Hematopoietic multipotent progenitor cell treated with erythropoietin and hydrocortisone succinate and interleukin-3 and kit ligand, for 17 days (in vitro differentiated cells): ENCODE data around the gene SCLY.

Source experiments
- DNase-seq: peaks from one replicate; pipeline ENCODE4 v3.0.0-alpha.2; 2015; ENCODE audit warnings: low spot score

Gene SCLY

GRCh38 chr2:238097988-238098871 is 37.4 kb downstream of the SCLY start:
- DNase-seq = peak; percentile 94

DNA sequence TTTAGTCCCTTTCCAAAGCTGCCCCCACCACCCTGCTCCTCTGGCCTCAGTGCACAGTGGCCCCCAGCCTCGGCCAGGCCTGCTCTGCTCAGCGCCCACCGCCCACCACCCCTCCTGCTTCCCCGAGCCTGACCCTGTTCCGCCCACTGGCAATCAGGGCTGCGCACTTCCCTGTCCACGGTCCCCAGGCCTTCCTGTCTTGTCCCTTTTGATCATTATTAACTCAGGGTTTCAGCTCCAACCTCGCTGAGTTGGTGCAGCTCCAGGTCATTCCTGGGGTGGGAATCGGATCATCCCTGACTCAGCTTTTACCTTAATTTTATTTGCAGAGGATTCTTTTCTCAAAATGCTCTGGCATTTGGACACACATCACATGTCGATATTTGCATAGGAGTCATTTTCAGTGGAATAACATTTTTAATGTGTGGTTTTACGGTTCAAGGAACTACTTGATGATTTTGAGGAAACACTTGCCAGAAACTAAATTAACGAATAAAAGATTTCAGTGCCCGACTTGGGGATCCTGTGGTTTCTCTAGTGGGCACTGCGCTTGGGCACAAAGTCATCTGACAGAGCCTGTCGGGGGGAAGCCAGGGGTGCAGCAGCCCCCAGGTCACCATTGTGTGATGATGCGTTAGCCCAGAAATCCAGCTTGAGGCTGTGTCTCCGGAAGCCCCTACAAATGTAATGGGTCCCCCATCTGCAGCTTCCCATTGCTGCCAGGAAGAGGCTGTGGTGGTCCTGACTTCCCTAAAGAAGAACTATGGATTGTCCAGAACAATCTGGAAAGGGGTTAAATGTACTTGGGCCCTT is 38.3 kb downstream of the SCLY start:
- DNase-seq = no peak

DNA sequence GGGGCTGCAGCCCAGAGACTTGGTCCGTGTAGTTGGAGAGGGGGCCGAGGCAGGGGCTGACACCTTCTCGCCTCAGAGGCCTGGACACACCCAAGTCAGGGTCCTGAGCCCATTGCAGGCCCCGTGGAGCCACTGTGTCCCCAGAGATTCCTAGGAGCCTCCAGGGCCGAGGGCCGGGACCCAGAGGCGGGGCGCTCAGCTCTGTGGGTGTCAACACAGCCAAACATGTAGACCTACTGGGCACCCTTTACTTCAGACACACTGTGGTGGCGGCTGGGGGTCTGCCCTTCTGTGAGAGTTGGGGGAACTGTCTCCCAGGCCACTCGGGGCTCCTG is 38.9 kb downstream of the SCLY start:
- no peak for DNase-seq

GRCh38 chr2:238100049-238100820 is 39.4 kb downstream of the SCLY start, which contains the start of gene ESPNL:
Gene ESPNL (plus strand): TSS chr2:238100340. CDS start chr2:238100420, 80 bp downstream.
- DNase-seq = peak; percentile 24

- DNase-seq = no peak
Measured at GRCh38 chr2:238100821-238101771, 40.3 kb downstream of the SCLY start.

DNA sequence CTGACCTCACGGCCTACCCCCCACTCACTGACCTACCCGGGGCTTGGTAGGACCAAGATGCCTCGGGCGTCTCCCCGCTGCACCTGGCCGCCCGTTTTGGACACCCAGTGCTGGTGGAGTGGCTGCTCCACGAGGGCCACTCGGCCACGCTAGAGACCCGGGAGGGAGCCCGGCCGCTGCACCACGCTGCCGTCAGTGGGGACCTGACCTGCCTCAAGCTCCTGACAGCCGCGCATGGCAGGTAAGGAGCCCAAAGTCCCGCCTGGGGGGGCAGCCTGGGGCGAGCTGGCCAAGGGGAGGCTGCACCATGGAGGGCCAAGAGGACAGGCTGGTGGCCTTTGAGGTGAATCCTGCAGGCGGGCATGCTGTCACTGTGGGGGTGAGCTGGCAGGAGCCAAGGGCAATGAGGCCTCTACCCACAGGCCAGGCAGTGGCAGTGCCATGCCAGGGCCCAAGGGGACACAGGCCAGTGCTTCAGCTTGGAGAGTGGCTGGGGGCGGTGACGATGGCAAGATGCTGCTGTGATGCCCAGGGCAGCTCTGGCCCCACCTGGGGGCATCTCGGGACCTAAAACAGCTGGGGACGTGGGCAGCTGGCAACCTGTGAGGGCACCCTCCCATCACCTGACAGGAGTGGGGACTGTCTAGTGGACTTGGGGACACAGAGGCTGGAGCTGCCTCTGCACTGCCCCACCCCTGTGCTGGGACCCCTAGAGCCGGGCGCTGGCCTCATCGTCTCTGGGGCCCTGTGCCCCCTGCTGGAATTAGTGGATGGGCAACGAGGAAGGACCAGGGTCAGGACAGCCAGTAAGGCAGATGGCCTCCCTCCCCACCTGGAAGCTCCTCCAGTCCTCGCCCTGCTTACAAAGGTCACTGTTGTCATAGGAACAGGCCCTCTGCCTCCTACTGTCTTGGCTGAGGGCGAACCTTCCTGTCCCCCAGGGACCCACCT is 41.4 kb downstream of the SCLY start:
- no peak for DNase-seq

GRCh38 chr2:238102865-238103264 is 42.1 kb downstream of the SCLY start:
- no peak for DNase-seq

- DNase-seq = no peak
Measured at GRCh38 chr2:238103465-238104225, 42.8 kb downstream of the SCLY start.

DNA sequence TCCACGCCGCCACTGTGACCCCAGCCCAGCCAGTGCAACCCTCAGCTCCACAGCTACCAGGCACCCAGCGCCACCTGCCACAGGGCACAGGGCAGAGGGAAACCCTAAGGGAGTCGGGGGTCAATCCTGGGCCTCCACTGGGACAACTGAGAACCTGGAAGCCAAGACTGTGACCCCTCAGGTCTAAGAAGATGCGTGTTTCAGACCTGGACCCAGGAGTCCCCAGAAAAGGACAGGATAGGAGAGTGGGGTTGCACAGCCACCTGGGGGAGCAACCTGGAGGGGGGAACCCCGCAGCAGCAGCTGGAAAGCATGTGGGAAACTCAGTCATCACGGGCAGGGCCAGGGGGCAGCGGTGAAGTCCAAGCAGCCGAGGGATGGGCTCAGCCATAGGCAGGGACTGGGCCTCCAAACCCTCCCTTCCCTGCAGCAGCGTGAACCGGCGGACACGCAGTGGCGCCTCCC is 43.5 kb downstream of the SCLY start:
- no peak for DNase-seq

GRCh38 chr2:238104691-238105371 is 44.0 kb downstream of the SCLY start:
- no peak for DNase-seq

- DNase-seq = no peak
Measured at GRCh38 chr2:238105506-238106338, 44.9 kb downstream of the SCLY start.

- no peak for DNase-seq
Measured at GRCh38 chr2:238106339-238106697, 45.5 kb downstream of the SCLY start.

GRCh38 chr2:238106698-238107524 is 46.1 kb downstream of the SCLY start:
- DNase-seq = no peak

GRCh38 chr2:238107525-238108422 is 47.0 kb downstream of the SCLY start:
- no peak for DNase-seq

GRCh38 chr2:238108423-238109183 is 47.8 kb downstream of the SCLY start:
- no peak for DNase-seq
